HG02798 (cell line): Measurements from ENCODE around the gene TGM1.
"Not testable (repeated sequence)": the region's sequence is repeated elsewhere in the genome, so short reads cannot be mapped to it uniquely, and the experiment has no call there.

Source experiments
- ATAC-seq: cut with Tn5 transposase; IDR thresholded peaks from one replicate; pipeline ENCODE4 v1.9.1; 2021; ENCODE audit warnings: mild to moderate bottlenecking; ENCODE audit not compliant: unreplicated experiment, poor library complexity

TGM1 gene

GRCh38 chr14:24255931-24256711 is 6.9 kb downstream of the TGM1 start:
- no peak for ATAC-seq

GRCh38 chr14:24255438-24255837 is 7.5 kb downstream of the TGM1 start:
- ATAC-seq, result no peak

DNA sequence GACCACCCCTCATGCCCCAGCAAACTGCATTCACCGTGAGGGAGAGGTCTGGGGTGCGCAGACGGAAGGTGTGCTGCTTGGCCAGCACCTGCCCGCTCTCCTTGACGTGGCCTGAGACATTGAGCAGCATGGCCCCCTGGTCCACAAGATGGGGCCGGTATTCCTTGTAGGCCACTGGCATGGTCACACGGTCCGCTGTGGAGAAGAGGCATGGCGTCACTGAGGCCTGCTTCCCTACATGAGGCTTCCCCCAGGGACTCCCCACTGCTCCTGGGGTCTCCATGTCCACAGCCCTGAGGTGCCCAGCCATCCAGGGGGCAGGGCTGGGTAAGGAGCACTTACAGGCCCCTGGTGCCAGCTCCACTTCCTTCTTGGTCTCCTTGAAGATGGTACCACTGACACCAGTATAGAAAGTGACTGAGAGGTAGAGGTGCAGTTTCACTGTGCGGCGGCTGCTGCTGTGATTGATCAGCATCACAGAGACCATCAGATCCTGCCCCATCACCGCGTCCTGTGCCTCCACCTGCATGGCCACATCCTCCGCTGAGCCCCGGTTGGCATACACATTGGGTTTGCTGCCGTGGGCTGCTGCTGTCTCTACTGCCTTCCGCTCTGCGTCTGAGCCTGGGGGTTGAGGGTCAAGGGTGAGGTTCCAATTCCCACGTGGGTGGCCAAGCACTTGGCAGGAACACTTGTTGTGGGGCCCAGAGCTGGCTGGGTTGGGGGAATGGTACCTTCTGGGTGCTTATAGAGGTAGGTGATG is 8.2 kb downstream of the TGM1 start:
- no peak for ATAC-seq

DNA sequence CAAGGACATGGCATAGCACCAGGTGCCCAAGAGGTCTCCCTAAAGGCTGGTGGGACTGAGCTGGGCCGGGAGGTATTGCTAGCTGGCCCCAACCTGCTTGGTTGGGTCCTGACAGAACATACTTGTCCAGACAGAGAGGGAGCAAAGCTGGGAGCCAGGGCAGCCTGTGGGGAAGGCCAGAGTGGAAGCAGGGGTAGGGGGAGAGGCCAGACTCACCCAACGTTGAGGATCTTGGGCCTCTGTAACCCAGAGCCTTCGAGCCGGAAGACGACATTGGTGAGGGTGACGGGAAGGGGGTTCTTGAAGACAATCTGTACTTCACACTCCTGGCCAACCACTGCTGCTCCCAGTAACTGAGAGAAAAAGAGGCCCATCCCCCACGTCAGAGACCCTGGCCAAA is 9.0 kb downstream of the TGM1 start:
- ATAC-seq, result no peak

GRCh38 chr14:24252289-24253124 is 10.5 kb downstream of the TGM1 start:
- no peak for ATAC-seq

DNA sequence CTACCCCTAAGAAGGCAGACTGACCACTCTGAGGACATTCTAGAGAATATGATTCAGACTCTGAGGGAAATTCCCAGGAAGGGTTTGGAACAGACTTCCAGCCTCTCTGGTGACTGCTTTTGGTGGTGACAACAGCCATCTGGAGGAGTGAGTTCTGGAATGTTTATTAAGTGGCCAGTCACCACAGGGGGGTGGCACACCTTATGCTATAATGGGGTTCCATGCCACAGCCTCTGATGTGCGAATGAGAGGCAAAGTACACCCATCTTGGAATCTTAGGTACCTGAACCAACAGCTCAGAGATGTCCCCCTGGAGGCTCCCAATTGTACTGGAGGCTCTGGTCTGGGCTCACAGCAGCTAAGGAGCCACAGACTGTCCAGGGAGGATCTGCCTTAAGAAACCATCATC is 11.1 kb downstream of the TGM1 start:
- ATAC-seq, result no peak

DNA sequence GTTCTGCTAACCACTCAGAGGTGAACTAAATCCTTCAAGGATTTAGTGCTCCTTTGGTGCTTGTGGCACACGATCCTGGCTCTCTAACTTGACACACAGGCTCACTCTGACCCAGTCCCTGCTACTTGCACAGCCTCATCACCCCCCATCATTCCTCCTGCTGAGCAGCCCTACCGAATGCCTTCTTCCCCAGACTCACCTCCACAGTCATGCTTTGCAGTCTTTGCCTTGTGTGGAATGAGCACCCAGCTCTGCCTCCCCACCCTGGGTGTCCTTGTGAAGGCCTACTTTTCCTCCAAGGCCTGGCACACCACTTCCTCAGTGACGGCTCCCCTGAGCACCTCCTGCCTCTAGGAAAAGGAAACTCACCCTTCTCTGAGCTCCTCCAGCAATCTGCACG is 12.6 kb downstream of the TGM1 start:
- ATAC-seq, result no peak

GRCh38 chr14:24249230-24250021 is 13.6 kb downstream of the TGM1 start:
- no peak for ATAC-seq

DNA sequence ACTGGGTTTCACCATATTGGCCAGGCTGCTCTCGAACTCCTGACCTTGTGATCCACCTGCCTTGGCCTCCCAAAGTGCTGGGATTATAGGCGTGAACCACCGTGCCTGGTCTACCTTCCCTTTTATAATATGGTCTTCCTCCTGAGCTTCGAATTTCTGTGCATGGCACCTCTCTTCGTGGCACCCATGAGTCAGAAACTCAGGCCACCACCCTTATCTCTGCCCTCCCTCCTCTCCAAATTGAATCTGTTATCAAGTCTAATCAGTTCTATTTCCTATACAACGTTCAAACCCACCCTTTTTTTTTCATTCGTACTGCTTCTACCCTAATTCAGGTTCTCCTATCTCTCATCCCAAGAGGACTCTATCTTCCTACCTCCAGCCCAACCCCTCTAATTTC is 15.6 kb downstream of the TGM1 start:
- ATAC-seq, result no peak

DNA sequence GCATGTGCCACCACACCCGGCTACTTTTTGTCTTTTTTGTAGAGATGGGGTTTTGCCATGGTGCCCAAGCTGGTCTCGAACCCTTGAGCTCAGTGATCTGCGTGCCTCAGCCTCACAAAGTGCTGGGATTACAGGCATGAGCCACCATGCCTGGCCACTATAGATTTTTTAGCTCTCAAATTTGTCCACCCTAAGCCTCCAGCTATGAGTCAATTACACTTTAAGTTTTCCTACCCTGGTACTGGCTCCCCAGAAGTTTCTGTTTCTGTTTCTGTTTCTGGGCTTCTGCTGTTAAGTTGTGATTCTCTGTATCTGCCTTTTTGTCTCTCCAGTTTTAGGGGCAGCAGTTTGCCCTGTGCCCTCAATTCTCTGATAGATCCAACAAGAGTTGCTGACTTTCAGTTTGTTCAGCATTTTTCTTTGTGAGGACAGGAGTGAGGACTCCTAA is 16.2 kb downstream of the TGM1 start:
- ATAC-seq, result no peak

GRCh38 chr14:24245350-24245749 is 17.6 kb downstream of the TGM1 start:
- ATAC-seq, result not testable (repeated sequence)

DNA sequence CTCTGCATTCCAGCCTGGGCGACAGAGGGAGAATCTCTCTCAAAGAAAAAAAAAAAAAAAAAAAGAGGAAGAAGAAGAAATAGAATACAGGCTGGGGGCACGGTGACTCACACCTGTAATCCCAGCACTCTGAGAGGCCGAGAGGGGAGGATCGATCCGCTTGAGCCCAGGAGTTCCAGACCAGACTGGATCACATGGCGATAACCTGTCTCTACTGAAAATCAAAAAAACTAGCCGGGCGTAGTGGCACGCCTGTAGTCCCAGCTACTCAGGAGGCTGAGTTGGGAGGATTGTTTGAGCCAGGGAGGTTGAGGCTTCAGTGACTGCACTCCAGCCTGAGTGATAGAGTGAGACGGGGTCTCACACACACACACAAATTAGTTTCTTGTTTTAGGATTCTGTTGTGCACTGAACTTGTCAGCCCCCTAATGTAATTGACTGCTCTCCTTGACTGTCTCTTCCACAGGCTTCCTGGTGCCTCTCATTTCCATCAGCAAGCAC is 19.6 kb downstream of the TGM1 start:
- ATAC-seq, result no peak

GRCh38 chr14:24241829-24242443 is 21.0 kb downstream of the TGM1 start:
- peak; percentile 85 for ATAC-seq

- ATAC-seq, result no peak
These were observed 22.7 kb downstream of the TGM1 start for GRCh38 chr14:24240110-24240918.

GRCh38 chr14:24238527-24239037 is 24.4 kb downstream of the TGM1 start:
- ATAC-seq, result no peak

- no peak for ATAC-seq
These were observed 24.9 kb downstream of the TGM1 start for GRCh38 chr14:24238123-24238522.

DNA sequence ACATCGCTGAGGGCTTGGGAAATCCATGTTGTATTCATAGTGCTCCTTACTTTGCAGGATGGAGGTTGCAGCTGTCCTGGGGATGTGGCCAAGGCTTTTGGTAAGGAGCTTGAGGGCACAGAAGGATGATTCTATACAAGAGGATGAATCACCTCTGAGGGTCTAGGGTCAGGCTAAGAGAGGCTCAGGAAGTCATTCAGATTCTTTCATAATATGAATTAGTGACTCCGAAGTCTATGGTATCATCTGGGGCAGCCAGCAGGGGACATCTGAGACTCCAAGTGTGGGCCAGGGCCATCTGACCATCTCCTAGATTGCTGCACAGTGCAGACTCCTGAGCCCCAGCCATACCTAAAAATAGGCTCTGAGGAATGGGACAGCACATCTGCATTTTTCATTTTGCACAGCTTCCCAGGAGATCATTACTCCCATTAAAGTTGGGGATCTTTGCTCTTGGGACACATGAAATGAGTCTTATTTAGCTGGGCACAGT is 25.5 kb downstream of the TGM1 start:
- no peak for ATAC-seq
